Mesenchymal stem cell (in vitro differentiated cells and primary cell): ENCODE measurements around the gene SPAG17.

ENCODE experiments used
- DNase-seq: peaks from one replicate; pipeline ENCODE4 v3.0.0-alpha.2; 2013
- H2AFZ ChIP-seq: one replicate; pipeline ENCODE4 v1.6.1; 2013; ENCODE audit warnings: low read depth, mild to moderate bottlenecking, control low read depth, inconsistent platforms, low read length, moderate library complexity
- H2AK5ac ChIP-seq: 2 replicates; pipeline ENCODE4 v1.6.1; 2013; ENCODE audit warnings: low read length, moderate library complexity, mild to moderate bottlenecking, inconsistent platforms; ENCODE audit not compliant: severe bottlenecking
- H2BK120ac ChIP-seq: one replicate; pipeline ENCODE4 v1.6.1; 2013; ENCODE audit warnings: low read depth, mild to moderate bottlenecking, inconsistent platforms, low read length, moderate library complexity
- H2BK12ac ChIP-seq, 2 experiments: one replicate each; pipeline ENCODE4 v1.6.1; 2013; ENCODE audit warnings: inconsistent platforms in 2 of 2, low read length in 2 of 2, mild to moderate bottlenecking in 2 of 2, moderate library complexity in 2 of 2, control low read depth in 1 of 2
- H2BK15ac ChIP-seq: one replicate; pipeline ENCODE4 v1.6.1; 2013; ENCODE audit warnings: mild to moderate bottlenecking, low read depth, inconsistent platforms; ENCODE audit not compliant: poor library complexity, severe bottlenecking
- H2BK5ac ChIP-seq: 2 replicates; pipeline ENCODE4 v1.6.1; 2013; ENCODE audit warnings: low read depth, mild to moderate bottlenecking, low read length, control low read depth, inconsistent platforms; ENCODE audit not compliant: poor library complexity, severe bottlenecking
- H3K14ac ChIP-seq, 2 experiments: one replicate each; pipeline ENCODE4 v1.6.1; 2013; ENCODE audit warnings: inconsistent platforms in 2 of 2, low read length in 2 of 2, control low read depth in 1 of 2, mild to moderate bottlenecking in 1 of 2, moderate library complexity in 1 of 2
- H3K18ac ChIP-seq, 2 experiments: one replicate each; pipeline ENCODE4 v1.6.1; 2013; ENCODE audit warnings: inconsistent platforms in 2 of 2, low read length in 2 of 2, control low read depth in 1 of 2, low read depth in 1 of 2, mild to moderate bottlenecking in 1 of 2
- H3K23ac ChIP-seq, 2 experiments: one replicate each; pipeline ENCODE4 v1.6.1; 2013; ENCODE audit warnings: inconsistent platforms in 2 of 2, low read length in 2 of 2, mild to moderate bottlenecking in 2 of 2, moderate library complexity in 2 of 2, control low read depth in 1 of 2
- H3K27ac ChIP-seq: 2 replicates; pipeline ENCODE4 v1.5.1; 2013; ENCODE audit warnings: mild to moderate bottlenecking, moderate library complexity, low read length, control low read depth, inconsistent platforms; ENCODE audit not compliant: poor library complexity, severe bottlenecking
- H3K27me3 ChIP-seq, 2 experiments: 2 replicates each; pipeline versions ENCODE4 v1.6.1 to v1.7.0; 2013; ENCODE audit warnings: low read length in 2 of 2, mild to moderate bottlenecking in 2 of 2, moderate library complexity in 2 of 2, control low read depth in 1 of 2, inconsistent platforms in 1 of 2; ENCODE audit not compliant: control insufficient read depth in 1 of 2, insufficient read depth in 1 of 2
- H3K36me3 ChIP-seq, 2 experiments: 2 replicates each; pipeline versions ENCODE4 v1.6.1 to v1.7.0; 2013; ENCODE audit warnings: low read length in 2 of 2, control low read depth in 1 of 2, inconsistent platforms in 1 of 2, low read depth in 1 of 2, mild to moderate bottlenecking in 1 of 2; ENCODE audit not compliant: insufficient read depth in 2 of 2, control insufficient read depth in 1 of 2
- H3K4ac ChIP-seq, 2 experiments: one replicate each; pipeline ENCODE4 v1.6.1; 2013; ENCODE audit warnings: inconsistent platforms in 2 of 2, low read length in 2 of 2, mild to moderate bottlenecking in 2 of 2, moderate library complexity in 2 of 2, control low read depth in 1 of 2, low read depth in 1 of 2
- H3K4me1 ChIP-seq: 2 replicates; pipeline ENCODE4 v1.6.1; 2013; ENCODE audit warnings: low read depth, low read length, control low read depth; ENCODE audit not compliant: control insufficient read depth, insufficient read depth
- H3K4me2 ChIP-seq: 2 replicates; pipeline ENCODE4 v1.6.1; 2013; ENCODE audit warnings: low read length, mild to moderate bottlenecking, inconsistent platforms; ENCODE audit not compliant: poor library complexity, severe bottlenecking
- H3K4me3 ChIP-seq, 2 experiments: 2 replicates each; pipeline versions ENCODE4 v1.5.1 to v1.7.0; 2013; ENCODE audit warnings: low read length in 2 of 2, mild to moderate bottlenecking in 2 of 2, control low read depth in 1 of 2, low read depth in 1 of 2; ENCODE audit not compliant: insufficient read depth in 1 of 2
- H3K79me1 ChIP-seq: replicated peaks from 2 replicates; pipeline ENCODE4 v1.6.1; 2013; ENCODE audit warnings: mild to moderate bottlenecking, control low read depth, low read length, inconsistent platforms; ENCODE audit not compliant: poor library complexity, severe bottlenecking
- H3K9ac ChIP-seq: 2 replicates; pipeline ENCODE4 v1.7.0; 2013; ENCODE audit warnings: mild to moderate bottlenecking, low read length, moderate library complexity
- H3K9me3 ChIP-seq: 2 replicates; pipeline ENCODE4 v1.7.0; 2013; ENCODE audit warnings: mild to moderate bottlenecking, low read length; ENCODE audit not compliant: control insufficient read depth
- H4K8ac ChIP-seq: one replicate; pipeline ENCODE4 v1.6.1; 2013; ENCODE audit warnings: inconsistent platforms, mild to moderate bottlenecking, low read length, moderate library complexity
- H4K91ac ChIP-seq: one replicate; pipeline ENCODE4 v1.6.1; 2013; ENCODE audit warnings: mild to moderate bottlenecking, low read length, inconsistent platforms
- WGBS: methylation state at CpG from one replicate; pipeline ENCODE4 v1.1.7; 2013; ENCODE audit warnings: mixed read lengths; 5-methylcytosine and 5-hydroxymethylcytosine counted together

SPAG17 gene

GRCh38 chr1:118013938-118014337 is 171.1 kb downstream of the SPAG17 start:
- Histone ChIP-seq H2AK5ac (no peak overlapping the region), H2BK5ac (no peak overlapping the region), H2BK12ac (no peak overlapping the region), H3K23ac (no peak overlapping the region), H3K4me3 (no peak overlapping the region), H4K91ac (no peak overlapping the region), H3K9ac (no peak overlapping the region), H2BK120ac (no peak overlapping the region), H3K4me2 (no peak overlapping the region), H3K79me1 (no peaks in the 10 kb centered on the region), H2BK15ac (no peak overlapping the region), H3K9me3 (no peaks in the 10 kb centered on the region), H3K36me3 (no peaks in the 10 kb centered on the region), H3K14ac (no peak overlapping the region), H4K8ac (no peak overlapping the region), H3K27me3 (no peaks in the 10 kb centered on the region), H2AFZ (no peak overlapping the region), H3K4ac (no peak overlapping the region), H3K27ac (no peak overlapping the region), H3K4me1 (no peaks in the 10 kb centered on the region), H3K18ac (no peak overlapping the region)
- DNase-seq = no peak

- Histone ChIP-seq H4K91ac (no peak overlapping the region), H3K23ac (no peak overlapping the region), H3K4me1 (no peaks in the 10 kb centered on the region), H2BK120ac (no peak overlapping the region), H3K9me3 (no peaks in the 10 kb centered on the region), H3K4me3 (no peak overlapping the region), H3K27me3 (no peaks in the 10 kb centered on the region), H4K8ac (no peak overlapping the region), H2AK5ac (no peak overlapping the region), H2BK5ac (no peak overlapping the region), H3K9ac (no peak overlapping the region), H3K4me2 (no peak overlapping the region), H2AFZ (no peak overlapping the region), H3K79me1 (no peaks in the 10 kb centered on the region), H3K36me3 (no peaks in the 10 kb centered on the region), H3K18ac (no peak overlapping the region), H2BK12ac (no peak overlapping the region), H3K4ac (no peak overlapping the region), H2BK15ac (no peak overlapping the region), H3K27ac (no peak overlapping the region), H3K14ac (no peak overlapping the region)
- WGBS = 95% methylated on average over 3 of the region's 6 CpGs
- DNase-seq = no peak
These were observed 171.7 kb downstream of the SPAG17 start for GRCh38 chr1:118013336-118013735.

- Histone ChIP-seq H4K8ac (no peak overlapping the region), H3K9ac (no peak overlapping the region), H3K23ac (no peak overlapping the region), H3K4me3 (no peak overlapping the region), H3K4me1 (no peaks in the 10 kb centered on the region), H3K4me2 (no peak overlapping the region), H2AK5ac (no peak overlapping the region), H4K91ac (no peak overlapping the region), H3K4ac (no peak overlapping the region), H3K27ac (no peak overlapping the region), H3K18ac (no peak overlapping the region), H2BK120ac (no peak overlapping the region), H2BK5ac (no peak overlapping the region), H3K36me3 (no peaks in the 10 kb centered on the region), H3K79me1 (no peaks in the 10 kb centered on the region), H3K9me3 (no peaks in the 10 kb centered on the region), H2BK15ac (no peak overlapping the region), H2BK12ac (no peak overlapping the region), H3K27me3 (no peaks in the 10 kb centered on the region), H3K14ac (no peak overlapping the region), H2AFZ (no peak overlapping the region)
- no peak for DNase-seq
- 87% methylated on average over 6 of the region's 6 CpGs for WGBS
These were observed 172.4 kb downstream of the SPAG17 start for GRCh38 chr1:118012515-118013124.

- Histone ChIP-seq H2AFZ (no peak overlapping the region), H3K79me1 (no peaks in the 10 kb centered on the region), H2BK5ac (no peak overlapping the region), H3K27me3 (no peaks in the 10 kb centered on the region), H4K91ac (no peak overlapping the region), H3K4me3 (no peak overlapping the region), H3K4ac (no peak overlapping the region), H2AK5ac (no peak overlapping the region), H2BK12ac (no peak overlapping the region), H3K27ac (no peak overlapping the region), H3K4me2 (no peak overlapping the region), H2BK120ac (no peak overlapping the region), H2BK15ac (no peak overlapping the region), H3K18ac (no peak overlapping the region), H3K14ac (no peak overlapping the region), H4K8ac (no peak overlapping the region), H3K4me1 (no peaks in the 10 kb centered on the region), H3K36me3 (no peaks in the 10 kb centered on the region), H3K9me3 (no peaks in the 10 kb centered on the region), H3K9ac (no peak overlapping the region), H3K23ac (no peak overlapping the region)
- 90% methylated on average over 7 of the region's 7 CpGs for WGBS
- DNase-seq = no peak
These were observed 177.0 kb downstream of the SPAG17 start for GRCh38 chr1:118008011-118008410.
